Dedifferentiated amniotic fluid mesenchymal stem cell (primary cell): ENCODE measurements around the gene MAP2K7.
"Not testable (repeated sequence)": the region's sequence is repeated elsewhere in the genome, so short reads cannot be mapped to it uniquely, and the experiment has no call there.

Source experiments
- DNase-seq: peaks from one replicate; pipeline ENCODE4 v3.0.0-alpha.2; 2016; ENCODE audit errors: extremely low spot score

The MAP2K7 gene

DNA sequence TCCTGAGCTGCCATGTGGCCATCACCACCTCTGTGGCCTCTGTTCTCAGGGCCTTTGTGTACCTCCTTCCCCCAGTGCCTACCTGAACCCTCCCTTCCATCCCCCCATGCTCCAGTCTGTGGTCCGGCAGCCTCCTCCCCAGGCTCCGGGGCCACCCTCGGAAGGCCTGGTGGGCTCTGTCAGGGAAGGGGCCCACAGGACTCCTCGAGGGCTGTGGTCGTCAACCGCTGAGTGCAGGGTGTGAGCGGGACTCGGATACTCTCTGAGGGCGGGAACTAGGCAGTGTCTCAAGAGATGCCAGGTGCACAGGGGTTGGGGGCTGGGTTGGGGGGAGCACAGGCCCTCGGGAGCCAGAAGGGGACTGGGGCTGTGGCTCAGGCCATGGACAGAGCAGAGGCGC, 3.9 kb downstream of the MAP2K7 start:
- DNase-seq = no peak

- no peak for DNase-seq
These were observed 4.5 kb downstream of the MAP2K7 start for GRCh38 chr19:7908078-7908699.

GRCh38 chr19:7908742-7909461, 5.2 kb downstream of the MAP2K7 start:
- DNase-seq = no peak

- no peak for DNase-seq
These were observed 5.9 kb downstream of the MAP2K7 start for GRCh38 chr19:7909471-7910067.

DNA sequence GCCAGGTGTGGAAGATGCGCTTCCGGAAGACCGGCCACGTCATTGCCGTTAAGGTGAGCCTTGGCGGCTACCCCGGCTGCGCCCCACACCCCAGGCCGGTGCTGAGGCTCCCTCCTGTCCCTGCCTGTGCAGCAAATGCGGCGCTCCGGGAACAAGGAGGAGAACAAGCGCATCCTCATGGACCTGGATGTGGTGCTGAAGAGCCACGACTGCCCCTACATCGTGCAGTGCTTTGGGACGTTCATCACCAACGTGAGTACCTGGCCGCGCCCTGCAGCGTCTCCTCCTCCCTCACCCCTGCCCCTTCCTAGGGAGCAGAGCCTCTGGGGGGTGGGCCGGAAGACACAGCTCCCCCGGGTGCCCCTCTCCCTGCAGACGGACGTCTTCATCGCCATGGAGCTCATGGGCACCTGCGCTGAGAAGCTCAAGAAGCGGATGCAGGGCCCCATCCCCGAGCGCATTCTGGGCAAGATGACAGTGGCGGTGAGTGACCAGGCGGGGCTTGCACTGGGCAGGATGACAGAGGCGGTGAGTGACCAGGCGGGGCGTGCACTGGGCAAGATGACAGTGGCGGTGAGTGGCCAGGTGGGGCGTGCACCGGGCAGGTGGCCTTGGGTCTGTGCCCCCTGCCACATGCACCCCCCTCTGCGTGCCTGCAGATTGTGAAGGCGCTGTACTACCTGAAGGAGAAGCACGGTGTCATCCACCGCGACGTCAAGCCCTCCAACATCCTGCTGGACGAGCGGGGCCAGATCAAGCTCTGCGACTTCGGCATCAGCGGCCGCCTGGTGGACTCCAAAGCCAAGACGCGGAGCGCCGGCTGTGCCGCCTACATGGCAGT, 6.9 kb downstream of the MAP2K7 start:
- DNase-seq = no peak

DNA sequence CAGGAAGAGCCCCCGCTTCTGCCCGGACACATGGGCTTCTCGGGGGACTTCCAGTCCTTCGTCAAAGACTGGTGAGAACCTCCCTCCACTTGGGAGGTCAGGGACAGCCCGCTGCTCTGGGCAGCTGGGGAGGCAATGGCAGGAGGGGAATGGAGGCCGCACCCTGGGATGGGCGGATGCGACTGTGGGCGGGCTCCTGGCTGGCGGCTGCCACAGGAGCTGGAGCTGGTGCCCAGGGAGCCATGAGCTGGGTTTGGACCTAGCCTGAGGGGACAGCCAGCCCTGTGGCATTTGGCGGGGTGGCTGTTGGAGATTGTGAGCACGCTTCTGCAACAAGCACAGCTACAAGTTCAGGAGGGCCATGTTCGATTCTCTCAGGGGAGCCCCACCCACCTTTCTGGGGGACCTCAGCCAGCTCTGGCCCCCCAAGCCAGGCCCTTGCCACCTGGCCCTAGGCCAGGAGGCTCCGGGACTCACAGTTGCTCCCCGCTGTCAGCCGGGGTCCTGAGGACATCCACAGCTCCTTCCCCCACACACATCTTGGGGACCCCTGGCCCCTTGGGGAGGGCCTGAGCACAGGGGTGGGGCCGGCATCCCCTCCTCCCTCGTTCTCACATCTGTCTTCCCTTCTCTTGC, 7.9 kb downstream of the MAP2K7 start:
- DNase-seq = no peak

- DNase-seq = no peak
These were observed 8.5 kb downstream of the MAP2K7 start for GRCh38 chr19:7912144-7912696.

GRCh38 chr19:7912697-7913564, 9.3 kb downstream of the MAP2K7 start:
- no peak for DNase-seq

DNA sequence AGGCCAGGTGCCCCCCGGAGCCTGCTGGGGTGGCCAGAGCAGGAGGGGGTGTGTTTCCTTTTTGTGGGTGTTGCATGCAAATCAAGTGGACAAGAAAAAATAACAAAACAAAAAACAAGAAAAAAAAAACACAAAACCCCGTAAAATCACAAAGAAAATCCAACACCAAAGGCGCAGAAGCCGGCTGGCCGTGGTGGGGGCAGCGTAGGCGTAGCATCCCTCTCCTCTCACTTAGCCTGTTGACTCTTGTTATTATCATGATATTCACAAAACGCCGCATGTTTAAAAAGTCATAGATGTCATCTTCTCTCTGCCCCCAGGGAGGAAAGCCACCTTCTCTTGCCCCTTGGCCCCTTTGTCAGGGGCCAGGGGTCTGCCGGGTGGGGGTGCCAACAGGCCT, 10.0 kb downstream of the MAP2K7 start:
- no peak for DNase-seq

GRCh38 chr19:7914099-7914498, 10.4 kb downstream of the MAP2K7 start:
- DNase-seq = no peak

GRCh38 chr19:7914598-7915045, 10.9 kb downstream of the MAP2K7 start, which contains the start of gene TGFBR3L:
TGFBR3L (plus strand) TSS chr19:7914830.
- no peak for DNase-seq

DNA sequence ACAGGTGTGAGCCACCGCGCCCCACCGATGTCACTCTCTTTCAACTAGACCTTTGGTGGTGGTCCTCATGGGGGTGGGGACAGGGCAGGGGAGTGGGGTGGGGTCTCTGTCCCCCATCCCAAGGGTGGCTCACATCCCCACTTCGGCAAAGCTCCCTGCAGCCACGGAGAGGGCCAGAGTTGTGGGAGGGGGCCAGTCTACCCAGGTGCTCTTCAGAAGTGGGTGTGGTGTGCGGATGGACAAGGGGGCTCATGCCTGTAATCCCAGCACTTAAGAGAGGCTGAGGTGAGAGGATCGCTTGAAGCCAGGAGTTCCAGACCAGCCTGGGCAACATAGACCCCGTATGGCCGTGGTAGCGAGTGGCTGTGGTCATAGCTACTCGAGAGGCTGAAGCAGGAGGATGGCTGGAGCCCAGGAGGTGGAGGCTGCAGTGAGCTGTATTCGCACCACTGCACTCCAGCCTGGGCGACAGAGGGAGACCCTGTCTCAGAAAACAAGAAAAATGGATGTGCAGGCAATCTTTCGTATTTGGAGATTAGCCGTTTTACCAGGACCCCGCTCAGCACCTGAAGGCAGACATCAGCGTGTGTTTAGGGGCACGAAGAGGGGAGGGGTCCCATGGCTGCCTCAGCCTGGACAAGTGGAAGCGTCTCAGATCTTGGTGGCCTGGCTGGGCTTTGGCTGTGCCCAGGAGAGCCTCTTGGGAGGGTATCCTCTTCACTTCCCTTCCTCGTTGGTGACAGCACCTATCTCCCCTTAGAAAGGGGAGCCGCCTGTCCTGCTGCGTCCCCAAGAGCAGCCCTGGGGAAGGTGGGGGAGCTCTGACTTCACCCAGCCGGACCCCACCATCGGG, 11.8 kb downstream of the MAP2K7 start:
- DNase-seq = no peak

DNA sequence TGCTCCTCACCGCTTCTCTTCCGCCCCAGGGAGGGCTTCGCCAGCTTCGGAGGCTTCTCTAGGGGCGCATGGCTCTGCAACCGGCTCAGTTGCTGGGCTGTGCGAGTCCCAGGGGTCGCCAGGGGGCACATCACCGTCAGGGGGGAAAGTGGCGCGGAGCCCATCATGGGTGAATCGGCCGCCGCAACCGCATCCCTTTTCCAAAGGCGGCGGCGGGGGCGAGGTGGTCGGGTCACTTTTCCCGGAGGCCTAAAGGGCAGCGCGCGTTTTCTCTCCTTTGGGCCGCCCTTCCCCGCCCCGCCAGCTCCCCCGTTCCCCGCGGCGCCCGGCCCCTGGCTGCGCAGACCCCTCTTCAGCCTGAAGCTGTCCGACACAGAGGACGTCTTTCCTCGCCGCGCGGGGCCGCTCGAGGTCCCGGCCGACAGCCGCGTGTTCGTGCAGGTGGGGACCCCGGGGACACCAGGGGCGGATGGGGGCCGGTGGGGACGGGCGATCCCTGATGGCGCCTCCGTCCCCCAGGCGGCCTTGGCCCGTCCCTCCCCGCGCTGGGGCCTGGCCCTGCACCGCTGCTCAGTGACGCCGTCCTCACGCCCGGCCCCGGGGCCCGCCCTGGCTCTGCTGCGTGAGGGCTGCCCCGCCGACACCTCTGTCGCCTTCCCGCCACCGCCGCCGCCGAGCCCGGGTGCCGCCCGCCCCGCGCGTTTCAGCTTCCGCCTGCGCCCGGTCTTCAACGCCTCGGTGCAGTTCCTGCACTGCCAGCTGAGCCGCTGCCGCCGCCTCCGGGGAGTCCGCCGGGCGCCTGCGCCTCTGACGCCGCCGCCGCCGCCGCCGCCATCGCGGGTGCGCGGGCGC, 12.7 kb downstream of the MAP2K7 start:
- DNase-seq = no peak

DNA sequence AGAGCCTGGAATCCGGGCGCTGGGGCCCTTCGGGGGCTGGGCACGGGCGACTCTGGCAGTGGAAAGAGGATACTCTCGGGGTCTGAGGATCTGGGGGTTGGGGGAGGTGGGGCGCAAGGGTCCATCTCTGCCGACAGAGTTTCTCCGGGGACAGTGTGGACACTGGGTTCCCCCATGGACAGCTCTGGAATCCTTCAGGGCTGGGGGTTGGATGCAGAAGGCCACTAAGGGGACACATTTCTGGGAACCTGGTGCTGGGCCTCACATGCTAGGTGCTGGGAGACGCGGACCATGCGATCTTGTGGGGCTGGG, 13.2 kb downstream of the MAP2K7 start:
- no peak for DNase-seq

DNA sequence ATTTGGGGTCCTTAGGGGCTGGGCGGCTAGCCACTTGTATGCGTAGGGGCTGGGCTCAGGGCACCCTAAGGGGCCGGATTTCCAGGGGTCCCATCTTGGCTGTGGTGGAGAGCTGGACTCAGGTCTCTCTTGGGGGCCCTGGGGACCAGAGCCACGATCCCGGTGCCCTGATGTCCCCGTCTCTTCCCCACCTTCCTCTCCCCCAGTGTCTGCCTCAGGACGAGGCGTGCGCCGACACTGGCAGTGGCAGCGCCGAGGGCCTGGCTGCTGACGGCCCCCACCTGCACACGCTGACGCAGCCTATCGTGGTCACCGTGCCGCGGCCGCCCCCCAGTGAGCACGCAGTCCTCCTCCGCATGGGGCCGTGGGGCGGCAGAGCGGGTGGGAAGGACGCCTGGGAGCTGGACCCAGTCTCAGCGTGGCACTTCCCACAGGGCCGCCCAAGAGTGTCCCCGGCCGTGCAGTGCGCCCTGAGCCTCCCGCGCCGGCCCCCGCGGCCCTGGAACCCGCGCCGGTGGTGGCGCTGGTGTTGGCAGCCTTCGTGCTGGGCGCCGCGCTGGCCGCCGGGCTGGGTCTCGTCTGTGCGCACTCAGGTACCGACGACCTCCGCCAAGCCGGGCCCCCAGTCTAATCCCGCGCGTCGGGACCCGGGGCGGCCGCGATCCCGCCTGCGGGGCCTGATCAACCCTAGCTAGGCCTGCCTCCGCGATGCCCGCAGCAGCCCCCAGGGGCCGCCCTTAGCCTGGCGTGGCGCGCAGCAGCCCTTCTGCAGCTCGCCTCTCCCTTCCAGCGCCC, 13.8 kb downstream of the MAP2K7 start:
- DNase-seq = peak; percentile 58

GRCh38 chr19:7918062-7918614, 14.5 kb downstream of the MAP2K7 start:
- DNase-seq = not testable (repeated sequence)

DNA sequence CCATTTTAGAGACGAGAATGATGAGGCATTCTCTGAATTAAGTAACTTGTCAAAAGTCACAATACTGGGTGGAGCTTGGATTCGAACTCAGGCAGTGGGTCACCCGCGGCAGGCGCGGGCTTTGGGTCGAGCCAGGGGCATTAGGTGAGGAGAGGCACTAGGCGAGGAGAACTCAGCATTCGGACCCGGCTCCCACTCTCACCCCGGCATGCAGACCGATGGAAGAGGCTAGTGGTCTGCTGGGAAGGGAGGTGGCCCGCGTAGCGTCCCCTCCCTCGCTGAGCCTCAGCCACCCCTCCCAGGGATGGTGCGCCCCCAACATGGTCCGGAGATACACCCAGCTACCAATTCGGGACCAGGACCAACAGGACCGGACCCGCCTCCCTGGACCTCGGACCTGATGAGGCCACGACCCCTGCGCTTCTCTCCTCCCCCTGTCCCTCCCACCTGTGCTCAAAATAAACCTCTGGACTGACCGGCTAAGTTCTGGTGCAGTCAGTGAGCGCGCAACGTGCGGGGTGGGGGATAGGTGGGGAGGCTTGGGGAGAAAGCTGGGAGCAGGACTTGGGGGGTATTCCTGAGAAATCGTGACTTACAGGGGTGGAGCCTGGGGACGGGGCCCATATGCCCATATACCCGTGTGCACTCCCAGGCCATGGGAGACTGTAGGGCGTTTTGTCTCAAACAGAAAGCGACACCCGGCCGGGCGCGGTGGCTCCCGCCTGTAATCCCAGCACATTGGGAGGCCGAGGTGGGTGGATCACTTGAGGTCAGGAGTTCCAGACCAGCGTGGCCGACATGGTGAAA, 15.1 kb downstream of the MAP2K7 start:
- DNase-seq = no peak
